ENCODE measurements around the gene PIGU.

DNA sequence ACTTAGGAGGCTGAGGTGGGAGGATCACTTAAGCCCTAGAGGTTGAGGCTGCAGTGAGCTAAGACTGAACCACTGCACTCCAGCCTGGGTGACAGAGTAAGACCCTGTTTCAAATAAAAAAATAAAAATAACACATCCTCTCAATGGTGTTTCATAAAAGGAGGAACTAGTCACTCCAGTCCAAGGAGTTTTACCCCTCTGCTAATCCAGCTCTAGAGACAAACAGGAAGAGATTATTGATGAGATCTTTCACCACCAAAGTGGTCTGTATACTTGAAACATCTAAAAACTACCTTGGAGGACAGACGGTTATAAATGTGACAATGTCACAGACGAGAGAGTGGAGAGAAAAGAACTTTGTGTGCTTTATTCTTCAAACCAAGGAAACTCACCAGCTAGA is 58.2 kb downstream of the PIGU start:
- TF ChIP-seq, protein P1, sequence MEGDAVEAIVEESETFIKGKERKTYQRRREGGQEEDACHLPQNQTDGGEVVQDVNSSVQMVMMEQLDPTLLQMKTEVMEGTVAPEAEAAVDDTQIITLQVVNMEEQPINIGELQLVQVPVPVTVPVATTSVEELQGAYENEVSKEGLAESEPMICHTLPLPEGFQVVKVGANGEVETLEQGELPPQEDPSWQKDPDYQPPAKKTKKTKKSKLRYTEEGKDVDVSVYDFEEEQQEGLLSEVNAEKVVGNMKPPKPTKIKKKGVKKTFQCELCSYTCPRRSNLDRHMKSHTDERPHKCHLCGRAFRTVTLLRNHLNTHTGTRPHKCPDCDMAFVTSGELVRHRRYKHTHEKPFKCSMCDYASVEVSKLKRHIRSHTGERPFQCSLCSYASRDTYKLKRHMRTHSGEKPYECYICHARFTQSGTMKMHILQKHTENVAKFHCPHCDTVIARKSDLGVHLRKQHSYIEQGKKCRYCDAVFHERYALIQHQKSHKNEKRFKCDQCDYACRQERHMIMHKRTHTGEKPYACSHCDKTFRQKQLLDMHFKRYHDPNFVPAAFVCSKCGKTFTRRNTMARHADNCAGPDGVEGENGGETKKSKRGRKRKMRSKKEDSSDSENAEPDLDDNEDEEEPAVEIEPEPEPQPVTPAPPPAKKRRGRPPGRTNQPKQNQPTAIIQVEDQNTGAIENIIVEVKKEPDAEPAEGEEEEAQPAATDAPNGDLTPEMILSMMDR (conservative IDR thresholded peaks at IDR 0.05): no peak
- TF ChIP-seq EZH2 (IDR thresholded peaks at IDR 0.05; ENCODE audit: low read depth): no peak
